Measurements from ENCODE around the gene SMIM32.

DNA sequence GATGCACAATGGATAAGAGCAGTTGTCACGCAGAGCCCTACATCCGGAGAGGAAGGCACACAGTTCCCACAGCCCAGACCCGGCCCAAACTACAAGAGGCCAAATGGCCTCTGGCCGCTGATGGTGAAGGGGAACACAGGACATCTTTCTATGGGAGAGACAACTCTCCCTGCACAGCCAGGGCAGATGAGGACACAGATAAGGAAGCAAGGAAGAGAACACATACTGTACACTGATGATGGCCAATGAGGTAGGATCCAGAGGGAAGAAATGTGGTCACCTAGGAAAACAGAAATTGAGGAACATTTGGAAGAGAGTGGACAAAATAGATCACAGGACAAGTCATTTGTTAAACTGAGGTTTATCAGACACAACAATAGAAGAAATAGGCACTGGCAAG is 28.4 kb upstream of the SMIM32 start:
- TF ChIP-seq, protein P1, sequence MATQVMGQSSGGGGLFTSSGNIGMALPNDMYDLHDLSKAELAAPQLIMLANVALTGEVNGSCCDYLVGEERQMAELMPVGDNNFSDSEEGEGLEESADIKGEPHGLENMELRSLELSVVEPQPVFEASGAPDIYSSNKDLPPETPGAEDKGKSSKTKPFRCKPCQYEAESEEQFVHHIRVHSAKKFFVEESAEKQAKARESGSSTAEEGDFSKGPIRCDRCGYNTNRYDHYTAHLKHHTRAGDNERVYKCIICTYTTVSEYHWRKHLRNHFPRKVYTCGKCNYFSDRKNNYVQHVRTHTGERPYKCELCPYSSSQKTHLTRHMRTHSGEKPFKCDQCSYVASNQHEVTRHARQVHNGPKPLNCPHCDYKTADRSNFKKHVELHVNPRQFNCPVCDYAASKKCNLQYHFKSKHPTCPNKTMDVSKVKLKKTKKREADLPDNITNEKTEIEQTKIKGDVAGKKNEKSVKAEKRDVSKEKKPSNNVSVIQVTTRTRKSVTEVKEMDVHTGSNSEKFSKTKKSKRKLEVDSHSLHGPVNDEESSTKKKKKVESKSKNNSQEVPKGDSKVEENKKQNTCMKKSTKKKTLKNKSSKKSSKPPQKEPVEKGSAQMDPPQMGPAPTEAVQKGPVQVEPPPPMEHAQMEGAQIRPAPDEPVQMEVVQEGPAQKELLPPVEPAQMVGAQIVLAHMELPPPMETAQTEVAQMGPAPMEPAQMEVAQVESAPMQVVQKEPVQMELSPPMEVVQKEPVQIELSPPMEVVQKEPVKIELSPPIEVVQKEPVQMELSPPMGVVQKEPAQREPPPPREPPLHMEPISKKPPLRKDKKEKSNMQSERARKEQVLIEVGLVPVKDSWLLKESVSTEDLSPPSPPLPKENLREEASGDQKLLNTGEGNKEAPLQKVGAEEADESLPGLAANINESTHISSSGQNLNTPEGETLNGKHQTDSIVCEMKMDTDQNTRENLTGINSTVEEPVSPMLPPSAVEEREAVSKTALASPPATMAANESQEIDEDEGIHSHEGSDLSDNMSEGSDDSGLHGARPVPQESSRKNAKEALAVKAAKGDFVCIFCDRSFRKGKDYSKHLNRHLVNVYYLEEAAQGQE (IDR thresholded peaks at IDR 0.05) = no peak
- TF ChIP-seq GABPA (IDR thresholded peaks at IDR 0.05 in 1 of 2, conservative IDR thresholded peaks at IDR 0.05 in 1 of 2) (no peak), CTCF (IDR thresholded peaks at IDR 0.05; ENCODE audit: low read depth, low read length, missing input control) (no peak), JUND (IDR thresholded peaks at IDR 0.05) (no peak), SP1 (IDR thresholded peaks at IDR 0.05) (no peak), EGR1 (IDR thresholded peaks at IDR 0.05; ENCODE audit: low read depth in 2 of 2) (no peak)
- TF ChIP-seq, protein P2, sequence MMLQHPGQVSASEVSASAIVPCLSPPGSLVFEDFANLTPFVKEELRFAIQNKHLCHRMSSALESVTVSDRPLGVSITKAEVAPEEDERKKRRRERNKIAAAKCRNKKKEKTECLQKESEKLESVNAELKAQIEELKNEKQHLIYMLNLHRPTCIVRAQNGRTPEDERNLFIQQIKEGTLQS (IDR thresholded peaks at IDR 0.05) = no peak
- TF ChIP-seq, protein P3, sequence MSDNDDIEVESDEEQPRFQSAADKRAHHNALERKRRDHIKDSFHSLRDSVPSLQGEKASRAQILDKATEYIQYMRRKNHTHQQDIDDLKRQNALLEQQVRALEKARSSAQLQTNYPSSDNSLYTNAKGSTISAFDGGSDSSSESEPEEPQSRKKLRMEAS (IDR thresholded peaks at IDR 0.05) = no peak
